Spleen (tissue), 7 donors: Measurements from ENCODE around the gene FCGBP.
"Not testable (repeated sequence)": the region's sequence is repeated elsewhere in the genome, so short reads cannot be mapped to it uniquely, and the experiment has no call there.

Source experiments
- POLR2A ChIP-seq, 3 donors: fragments of 450-650 bp; IDR thresholded peaks; one replicate each; pipeline ENCODE4 v1.5.1; 2017; ENCODE audit warnings: antibody characterized with exemption in 3 of 3, mild to moderate bottlenecking in 1 of 3
- TF ChIP-seq, protein P1 (sequence below), 11 experiments: fragments of 200-600 bp in 7 of 11; fragments of 450-650 bp in 4 of 11; sonication (generic) in 4 of 11; IDR thresholded peaks in 8 of 11; conservative IDR thresholded peaks in 3 of 11; 1 replicate in 7 of 11; 2 replicates in 4 of 11; pipeline versions ENCODE4 v1.4.0 to v1.8.0; 2016 to 2021; ENCODE audit warnings: antibody characterized with exemption in 11 of 11, inconsistent platforms in 4 of 11, mild to moderate bottlenecking in 1 of 11
- donor health status: DM: no; HTN: no; CAD: no; lungs with moderate emphysema.
- donor health status: DM: no; HTN: no; CAD: no.
- donor health status: DM: no; HTN: no; CAD: no.

DNA sequence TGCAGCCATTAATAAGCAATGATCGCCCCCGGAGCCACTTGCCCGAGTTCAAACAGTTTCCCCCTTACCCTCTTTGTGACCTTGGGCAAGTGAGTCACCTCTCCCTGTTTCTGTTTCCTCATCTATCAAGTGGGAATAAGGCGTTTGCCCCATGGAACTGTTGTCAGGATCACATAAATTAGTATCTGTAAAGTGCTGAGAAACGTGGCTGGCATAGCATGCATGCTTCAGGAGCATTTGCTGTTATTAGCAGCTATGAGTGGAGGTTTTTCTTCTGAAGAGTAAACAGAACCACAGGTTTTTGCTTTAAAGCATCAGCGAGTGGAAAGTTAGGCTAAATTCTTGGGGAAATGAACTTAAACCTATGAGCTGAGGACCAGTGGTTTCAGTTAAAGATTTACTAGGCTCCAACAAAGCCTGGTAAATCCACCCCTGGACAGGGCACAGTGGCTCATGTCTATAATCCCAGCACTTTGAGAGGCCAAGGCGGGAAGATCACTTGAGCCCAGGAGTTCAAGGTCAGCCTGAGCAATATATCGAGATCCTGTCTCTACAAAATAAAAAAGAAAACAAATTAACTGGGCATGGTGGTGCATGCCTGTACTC, 30.8 kb downstream of the FCGBP start:
- not testable (repeated sequence) for TF ChIP-seq POLR2A (IDR thresholded peaks at IDR 0.05)
- TF ChIP-seq, protein P1, sequence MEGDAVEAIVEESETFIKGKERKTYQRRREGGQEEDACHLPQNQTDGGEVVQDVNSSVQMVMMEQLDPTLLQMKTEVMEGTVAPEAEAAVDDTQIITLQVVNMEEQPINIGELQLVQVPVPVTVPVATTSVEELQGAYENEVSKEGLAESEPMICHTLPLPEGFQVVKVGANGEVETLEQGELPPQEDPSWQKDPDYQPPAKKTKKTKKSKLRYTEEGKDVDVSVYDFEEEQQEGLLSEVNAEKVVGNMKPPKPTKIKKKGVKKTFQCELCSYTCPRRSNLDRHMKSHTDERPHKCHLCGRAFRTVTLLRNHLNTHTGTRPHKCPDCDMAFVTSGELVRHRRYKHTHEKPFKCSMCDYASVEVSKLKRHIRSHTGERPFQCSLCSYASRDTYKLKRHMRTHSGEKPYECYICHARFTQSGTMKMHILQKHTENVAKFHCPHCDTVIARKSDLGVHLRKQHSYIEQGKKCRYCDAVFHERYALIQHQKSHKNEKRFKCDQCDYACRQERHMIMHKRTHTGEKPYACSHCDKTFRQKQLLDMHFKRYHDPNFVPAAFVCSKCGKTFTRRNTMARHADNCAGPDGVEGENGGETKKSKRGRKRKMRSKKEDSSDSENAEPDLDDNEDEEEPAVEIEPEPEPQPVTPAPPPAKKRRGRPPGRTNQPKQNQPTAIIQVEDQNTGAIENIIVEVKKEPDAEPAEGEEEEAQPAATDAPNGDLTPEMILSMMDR (IDR thresholded peaks at IDR 0.05 in 8 of 11, conservative IDR thresholded peaks at IDR 0.05 in 3 of 11): not testable (repeated sequence)
